DOHH2 (cell line): ENCODE data around the gene RASGRP4.

Experiments used
- CTCF ChIP-seq: fragments of 200-600 bp; sonication (generic); IDR thresholded peaks from one replicate; pipeline ENCODE4 v1.5.1; 2014; ENCODE audit warnings: antibody characterized with exemption, mild to moderate bottlenecking, low read depth, low read length; ENCODE audit not compliant: poor library complexity, severe bottlenecking
- EZH2phosphoT487 ChIP-seq: fragments of 200-600 bp; sonication (generic); IDR thresholded peaks from 2 replicates; pipeline ENCODE4 v1.6.1; 2017; ENCODE audit warnings: borderline replicate concordance, mild to moderate bottlenecking, antibody characterized with exemption, low read length, moderate library complexity, mixed read lengths

- TF ChIP-seq CTCF (no peak), EZH2phosphoT487 (no peak)
These were observed 37.3 kb upstream of the RASGRP4 start for GRCh38 chr19:38463365-38463764.
